Mucosa of descending colon (tissue), 3 donors: ENCODE measurements around the gene CDH16. TPM values are rescaled to one million over a fixed set of nuclear protein-coding genes. Genes with fewer than 3 reads are reported as not detected.
A peak's percentile ranks its signal among the peaks of the same experiment; 100 is the strongest.

Experiments
- ATAC-seq: fragments of 200-7000 bp; cut with Tn5 transposase; one replicate; pipeline ENCODE4 v1.9.1; 2020; ENCODE audit warnings: mild to moderate bottlenecking, moderate library complexity
- DNase-seq, 3 donors: peaks; one replicate each; pipeline ENCODE4 v3.0.0-alpha.2; 2020
- H3K36me3 ChIP-seq: fragments of 200-600 bp; one replicate; pipeline ENCODE4 v1.8.0; 2021; ENCODE audit warnings: low read depth, mild to moderate bottlenecking
- H3K4me1 ChIP-seq: fragments of 200-600 bp; one replicate; pipeline ENCODE4 v1.8.0; 2021; ENCODE audit warnings: low read depth, mild to moderate bottlenecking
- H3K4me3 ChIP-seq: fragments of 200-600 bp; one replicate; pipeline ENCODE4 v1.8.0; 2021; ENCODE audit warnings: mild to moderate bottlenecking
- H3K9me3 ChIP-seq: fragments of 200-600 bp; one replicate; pipeline ENCODE4 v1.8.0; 2021; ENCODE audit warnings: mild to moderate bottlenecking
- intact Hi-C, 2 donors: fragments of 100-400 bp; cut with DNase I in 1 of 2; cut with micrococcal nuclease in 1 of 2; formaldehyde crosslinking; loops; one replicate each; pipeline versions ENCODE4 v1.11.0 to v1.11.1; 2022; cut with DNase I, micrococcal nuclease
- total RNA-seq, 3 donors: library from RNA; stranded (reverse); fragmentation: NEBNext Ultra II Directional in 2 of 3; extraction: Animal tissue kit (Norgen Biotek cat#: 25700) in 2 of 3; gene quantifications; one replicate each; pipeline versions ENCODE4 v1.2.1 to v1.2.4, GENCODE V29; 2021 to 2023
- TF ChIP-seq, protein P1 (sequence below): fragments of 200-600 bp; IDR thresholded peaks from one replicate; pipeline ENCODE4 v1.8.0; 2022; ENCODE audit warnings: antibody characterized with exemption, mild to moderate bottlenecking
- donor health status: DM: no; HTN: no; CAD: no; lungs with moderate emphysema.
- donor health status: DM: no; HTN: no; CAD: no.
- donor health status: DM: no; HTN: yes; CAD: no.

CDH16 gene
- total RNA-seq, 3 donors from 2014 or later: 0.13 to 0.78 (median 0.72) TPM

DNA sequence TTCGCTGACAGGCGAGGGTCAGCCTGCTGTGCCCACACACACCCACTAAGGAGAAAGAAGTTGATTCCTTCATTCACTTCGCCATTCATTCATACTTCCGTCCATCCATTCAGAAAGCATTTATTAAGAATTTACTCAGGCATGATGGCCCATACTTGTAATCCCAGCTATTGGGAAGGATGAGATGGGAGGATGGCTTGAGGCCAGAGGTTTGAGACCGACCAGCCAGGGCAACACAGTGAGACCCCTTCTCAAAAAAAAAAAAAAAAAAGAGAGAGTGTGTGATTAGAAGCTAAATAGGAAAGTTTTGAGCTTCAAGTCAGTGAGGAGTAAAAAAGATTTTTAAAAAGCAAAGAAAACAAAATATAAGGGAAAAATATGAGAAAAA, 25.4 kb upstream of the CDH16 start:
- H3K4me3 ChIP-seq: no peak overlapping the region
- ATAC-seq: no peak
- H3K36me3 ChIP-seq: peaks cover 14% of the 10 kb centered on the region
- no peak for DNase-seq
- H3K4me1 ChIP-seq: peaks cover 15% of the 10 kb centered on the region
- TF ChIP-seq, protein P1, sequence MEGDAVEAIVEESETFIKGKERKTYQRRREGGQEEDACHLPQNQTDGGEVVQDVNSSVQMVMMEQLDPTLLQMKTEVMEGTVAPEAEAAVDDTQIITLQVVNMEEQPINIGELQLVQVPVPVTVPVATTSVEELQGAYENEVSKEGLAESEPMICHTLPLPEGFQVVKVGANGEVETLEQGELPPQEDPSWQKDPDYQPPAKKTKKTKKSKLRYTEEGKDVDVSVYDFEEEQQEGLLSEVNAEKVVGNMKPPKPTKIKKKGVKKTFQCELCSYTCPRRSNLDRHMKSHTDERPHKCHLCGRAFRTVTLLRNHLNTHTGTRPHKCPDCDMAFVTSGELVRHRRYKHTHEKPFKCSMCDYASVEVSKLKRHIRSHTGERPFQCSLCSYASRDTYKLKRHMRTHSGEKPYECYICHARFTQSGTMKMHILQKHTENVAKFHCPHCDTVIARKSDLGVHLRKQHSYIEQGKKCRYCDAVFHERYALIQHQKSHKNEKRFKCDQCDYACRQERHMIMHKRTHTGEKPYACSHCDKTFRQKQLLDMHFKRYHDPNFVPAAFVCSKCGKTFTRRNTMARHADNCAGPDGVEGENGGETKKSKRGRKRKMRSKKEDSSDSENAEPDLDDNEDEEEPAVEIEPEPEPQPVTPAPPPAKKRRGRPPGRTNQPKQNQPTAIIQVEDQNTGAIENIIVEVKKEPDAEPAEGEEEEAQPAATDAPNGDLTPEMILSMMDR: no peak
- intact Hi-C loops: no loop called here
- H3K9me3 ChIP-seq: no peaks in the 10 kb centered on the region

DNA sequence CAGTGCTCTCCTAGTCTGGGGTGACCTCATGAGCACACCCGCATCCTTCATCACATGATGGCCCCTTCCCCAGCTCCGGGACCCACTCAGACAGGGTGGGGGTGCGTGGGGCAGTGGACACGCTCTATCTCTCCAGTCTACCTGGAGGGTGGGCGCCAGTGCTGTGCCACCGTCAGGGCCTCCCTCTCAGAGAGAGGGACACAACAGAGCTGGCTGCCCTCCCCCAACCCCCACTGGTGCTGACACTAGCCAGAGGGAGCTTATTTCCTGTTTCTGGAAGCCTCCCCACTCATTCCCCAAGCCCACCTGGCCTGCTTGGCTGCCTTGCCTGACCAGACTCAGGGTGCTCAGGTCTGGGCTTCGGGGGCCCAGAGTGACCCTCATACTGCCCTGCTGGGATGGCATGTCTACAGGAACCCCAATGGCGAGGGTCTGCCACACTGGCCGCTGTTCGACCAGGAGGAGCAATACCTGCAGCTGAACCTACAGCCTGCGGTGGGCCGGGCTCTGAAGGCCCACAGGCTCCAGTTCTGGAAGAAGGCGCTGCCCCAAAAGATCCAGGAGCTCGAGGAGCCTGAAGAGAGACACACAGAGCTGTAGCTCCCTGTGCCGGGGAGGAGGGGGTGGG, 24.9 kb upstream of the CDH16 start:
- DNase-seq (peak in 1 of 3 donors; percentile 10), ATAC-seq (no peak)
- H3K4me3 ChIP-seq: no peak overlapping the region
- TF ChIP-seq, protein P1: no peak
- H3K4me1 ChIP-seq: peaks cover 10% of the 10 kb centered on the region
- H3K9me3 ChIP-seq: no peaks in the 10 kb centered on the region
- H3K36me3 ChIP-seq: peaks cover 14% of the 10 kb centered on the region
- intact Hi-C loops: no loop called here

DNA sequence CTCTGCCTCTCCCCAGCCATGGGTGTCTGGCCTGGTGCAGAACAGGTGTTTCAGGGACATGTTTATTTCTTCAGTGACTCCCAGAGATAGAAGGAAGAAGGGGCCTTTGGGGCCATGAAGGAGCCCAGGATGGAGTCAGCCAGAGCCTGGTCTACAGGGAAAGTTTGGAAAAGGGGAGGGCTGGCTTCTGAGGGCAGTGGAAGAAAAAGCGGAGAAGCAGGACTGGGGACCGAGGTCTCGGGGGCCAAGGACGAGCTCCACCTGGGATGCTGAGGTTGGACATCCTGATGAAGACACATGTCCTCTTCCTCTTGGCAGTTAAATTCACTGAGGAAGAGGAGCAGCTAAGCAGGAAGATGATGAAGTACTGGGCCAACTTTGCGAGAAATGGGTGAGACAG, 24.3 kb upstream of the CDH16 start:
- H3K9me3 ChIP-seq: no peaks in the 10 kb centered on the region
- TF ChIP-seq, protein P1: no peak
- DNase-seq: no peak
- intact Hi-C loops: no loop called here
- no peak for ATAC-seq
- peaks cover 12% of the 10 kb centered on the region for H3K4me1 ChIP-seq
- peaks cover 14% of the 10 kb centered on the region for H3K36me3 ChIP-seq
- H3K4me3 ChIP-seq: no peak overlapping the region

DNA sequence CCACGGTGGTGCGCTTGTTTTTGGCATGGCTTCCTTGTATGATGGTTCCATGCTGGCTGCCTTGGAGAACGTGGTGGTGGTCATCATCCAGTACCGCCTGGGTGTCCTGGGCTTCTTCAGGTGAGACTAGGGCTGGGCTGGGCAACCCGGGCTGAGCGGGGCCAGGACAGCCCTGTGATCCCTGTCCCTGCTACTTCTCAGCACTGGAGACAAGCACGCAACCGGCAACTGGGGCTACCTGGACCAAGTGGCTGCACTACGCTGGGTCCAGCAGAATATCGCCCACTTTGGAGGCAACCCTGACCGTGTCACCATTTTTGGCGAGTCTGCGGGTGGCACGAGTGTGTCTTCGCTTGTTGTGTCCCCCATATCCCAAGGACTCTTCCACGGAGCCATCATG, 21.6 kb upstream of the CDH16 start:
- Histone ChIP-seq H3K4me3 (no peak overlapping the region), H3K4me1 (peaks cover 27% of the 10 kb centered on the region), H3K9me3 (no peaks in the 10 kb centered on the region), H3K36me3 (peaks cover 14% of the 10 kb centered on the region)
- no peak for DNase-seq
- TF ChIP-seq, protein P1: no peak
- ATAC-seq: no peak
- intact Hi-C loops: no loop called here

DNA sequence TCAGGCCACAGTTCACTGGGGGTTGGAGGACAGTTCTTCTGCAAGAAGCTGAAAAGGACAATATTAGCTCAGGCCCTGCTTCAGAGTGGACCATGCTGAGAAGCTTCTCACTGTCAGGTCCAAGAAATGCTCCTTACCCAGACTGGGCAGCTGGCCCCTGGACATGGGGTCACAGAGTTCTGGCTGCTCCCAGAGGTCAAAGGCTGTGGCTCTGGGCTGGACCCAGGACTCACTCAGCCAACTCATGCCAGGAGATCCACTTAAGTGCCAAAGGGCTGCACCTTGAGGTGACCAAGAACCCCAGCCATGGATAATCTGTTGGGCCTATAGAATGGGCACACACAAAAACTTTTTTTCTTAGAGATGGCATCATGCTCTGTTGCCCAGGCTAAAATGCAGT, 20.7 kb upstream of the CDH16 start:
- H3K4me1 ChIP-seq: peaks cover 28% of the 10 kb centered on the region
- H3K36me3 ChIP-seq: peaks cover 14% of the 10 kb centered on the region
- H3K4me3 ChIP-seq: no peak overlapping the region
- TF ChIP-seq, protein P1: no peak
- no peaks in the 10 kb centered on the region for H3K9me3 ChIP-seq
- intact Hi-C loops: no loop called here
- ATAC-seq (no peak), DNase-seq (no peak)
